Endothelial cell of umbilical vein (primary cell): ENCODE measurements around the gene TMPRSS5. TPM values are rescaled to one million over a fixed set of nuclear protein-coding genes. Genes with fewer than 3 reads are reported as not detected.

Source experiments
- BruUV-seq: library from RNA; stranded (reverse); fragments of 400-500 nt; replicated peaks from 2 replicates; lab custom pipeline; 2021; lab: Mats Ljungman, UMichigan
- CTCF ChIA-PET: fragments of 300-600, 350-600 bp; sonication (Branson Sonifier 250); formaldehyde crosslinking; loops from one replicate; lab custom pipeline; 2021; ENCODE audit warnings: antibody characterized with exemption, inconsistent platforms; lab: Charles Lee
- POLR2A ChIA-PET: fragments of 300-600, 350-600 bp; sonication (Branson Sonifier 250); formaldehyde crosslinking; loops from one replicate; lab custom pipeline; 2021; ENCODE audit warnings: antibody characterized with exemption, inconsistent platforms; lab: Charles Lee
- DNase-seq: peaks from one replicate; pipeline ENCODE4 v3.0.0-alpha.2; 2011; ENCODE audit warnings: low read depth, low spot score
- FAIRE-seq: peaks from 2 replicates; lab custom pipeline; 2011; peaks lifted over from hg19 to GRCh38; lab: Jason Lieb, UNC
- H2AFZ ChIP-seq: 2 replicates; pipeline ENCODE4 v1.6.0; 2012; ENCODE audit warnings: low read depth, low read length, control low read depth, inconsistent platforms
- H3K27ac ChIP-seq: 2 replicates; pipeline ENCODE4 v1.5.1; 2011; ENCODE audit warnings: low read depth, mild to moderate bottlenecking, control low read depth, low read length, moderate library complexity; ENCODE audit not compliant: insufficient read depth
- H3K27me3 ChIP-seq, 2 experiments: 2 replicates each; pipeline versions ENCODE4 v1.6.0 to v1.6.1; 2011; ENCODE audit warnings: low read length in 2 of 2, mixed read lengths in 1 of 2; ENCODE audit not compliant: control insufficient read depth in 2 of 2, insufficient read depth in 2 of 2
- H3K36me3 ChIP-seq, 2 experiments: 2 replicates in 1 of 2; 3 replicates in 1 of 2; pipeline ENCODE4 v1.5.1; 2011; ENCODE audit warnings: low read length in 2 of 2, mild to moderate bottlenecking in 1 of 2, moderate library complexity in 1 of 2; ENCODE audit not compliant: control insufficient read depth in 2 of 2, insufficient read depth in 2 of 2; ENCODE audit errors: extremely low read depth in 1 of 2
- H3K4me1 ChIP-seq: 3 replicates; pipeline ENCODE4 v1.5.1; 2011; ENCODE audit warnings: mild to moderate bottlenecking, low read length; ENCODE audit not compliant: control insufficient read depth, insufficient read depth; ENCODE audit errors: extremely low read depth
- H3K4me2 ChIP-seq: 2 replicates; pipeline ENCODE4 v1.6.1; 2011; ENCODE audit warnings: low read length, control low read depth, mixed read lengths; ENCODE audit not compliant: insufficient read depth
- H3K4me3 ChIP-seq, 3 experiments: fragments of 200-600 bp in 1 of 3; sonication (generic), shearing (Covaris generic) in 1 of 3; replicated peaks in 1 of 3; 2 replicates each; pipeline ENCODE4 v1.5.1; 2011 to 2016; ENCODE audit warnings: control low read depth in 3 of 3, low read length in 3 of 3, mild to moderate bottlenecking in 2 of 3, inconsistent platforms in 1 of 3, low read depth in 1 of 3, moderate library complexity in 1 of 3; ENCODE audit not compliant: insufficient read depth in 1 of 3
- H3K79me2 ChIP-seq: 2 replicates; pipeline ENCODE4 v1.6.0; 2012; ENCODE audit warnings: low read length, inconsistent platforms; ENCODE audit not compliant: control insufficient read depth, insufficient read depth
- H3K9ac ChIP-seq: replicated peaks from 2 replicates; pipeline ENCODE3; 2011; ENCODE audit warnings: low read length, control low read depth; ENCODE audit not compliant: insufficient read depth; ENCODE audit errors: extremely low read depth
- H3K9me1 ChIP-seq: replicated peaks from 3 replicates; pipeline ENCODE4 v1.6.0; 2011; ENCODE audit warnings: mild to moderate bottlenecking, low read length; ENCODE audit not compliant: control insufficient read depth, insufficient read depth; ENCODE audit errors: extremely low read depth
- H3K9me3 ChIP-seq: replicated peaks from 2 replicates; pipeline ENCODE4 v1.5.1; 2012; ENCODE audit warnings: low read length, inconsistent platforms; ENCODE audit not compliant: control insufficient read depth, insufficient read depth
- H4K20me1 ChIP-seq: replicated peaks from 2 replicates; pipeline ENCODE3; 2011; ENCODE audit warnings: mild to moderate bottlenecking, low read length; ENCODE audit not compliant: control insufficient read depth, insufficient read depth; ENCODE audit errors: extremely low read depth
- CTCF ChIP-seq, 2 donors: IDR thresholded peaks; 1 replicate in 1 of 2; 2 replicates in 1 of 2; pipeline ENCODE4 v1.5.1; 2011; ENCODE audit warnings: low read length in 2 of 2, mild to moderate bottlenecking in 2 of 2, moderate library complexity in 2 of 2, control low read depth in 1 of 2, inconsistent platforms in 1 of 2, low read depth in 1 of 2; ENCODE audit not compliant: insufficient read depth in 1 of 2; ENCODE audit errors: extremely low read depth in 1 of 2
- EZH2 ChIP-seq: IDR thresholded peaks from 2 replicates; pipeline ENCODE4 v1.6.1; 2012; ENCODE audit warnings: borderline replicate concordance, low read depth, mild to moderate bottlenecking, moderate library complexity, low read length, inconsistent platforms; ENCODE audit not compliant: severe bottlenecking
- FOS ChIP-seq: IDR thresholded peaks from 2 replicates; pipeline ENCODE4 v1.6.1; 2011; ENCODE audit warnings: mild to moderate bottlenecking, low read length, moderate library complexity, borderline replicate concordance; ENCODE audit not compliant: insufficient read depth
- GATA2 ChIP-seq: IDR thresholded peaks from 2 replicates; pipeline ENCODE4 v1.7.0; 2011; ENCODE audit warnings: low read depth, mild to moderate bottlenecking, moderate library complexity, mixed read lengths, low read length; ENCODE audit not compliant: insufficient read length, insufficient read depth
- MAX ChIP-seq: IDR thresholded peaks from 2 replicates; pipeline ENCODE4 v1.6.1; 2011; ENCODE audit not compliant: insufficient read depth, insufficient read length
- MYC ChIP-seq: IDR thresholded peaks from one replicate; pipeline ENCODE4 v1.6.1; 2011; ENCODE audit warnings: mild to moderate bottlenecking, low read depth, low read length
- POLR2AphosphoS5 ChIP-seq: IDR thresholded peaks from 2 replicates; pipeline ENCODE4 v1.6.1; 2012; ENCODE audit warnings: low read depth, mild to moderate bottlenecking, control low read depth, low read length, moderate library complexity; ENCODE audit not compliant: insufficient read depth
- dilution Hi-C: fragments of 300-500 bp; cut with MboI; formaldehyde crosslinking; loops from one replicate; pipeline ENCODE4 v1.15.0; 2019; ENCODE audit warnings: low sequenced_read_pairs; ENCODE audit not compliant: extremely low pct_ligation_motif_present
- intact Hi-C: fragments of 100-400 bp; cut with micrococcal nuclease; formaldehyde crosslinking; loops from one replicate; pipeline ENCODE4 v1.10.0; 2022
- polyA plus RNA-seq, 4 experiments: library from polyadenylated mRNA; depleted of rRNA in 3 of 4; stranded (reverse) in 3 of 4; unstranded in 1 of 4; fragments of >200 nt; gene quantifications; 2 replicates each; pipeline versions ENCODE4 v1.2.1 to v1.2.3, GENCODE V29; 2011 to 2012; ENCODE audit warnings: missing spikeins in 1 of 4
- total RNA-seq: library from RNA; stranded (reverse); gene quantifications from 2 replicates; pipeline ENCODE4 v1.2.3, GENCODE V29; 2021

The TMPRSS5 gene
- total and polyA plus RNA-seq, 2 donors (not counting 3 experiments of a cell fraction or from before 2014, with no cell fraction given): 0.40 to 0.64 TPM

GRCh38 chr11:113647856-113648255 is 58.3 kb downstream of the TMPRSS5 start:
- Histone ChIP-seq H3K36me3 (no peaks in the 10 kb centered on the region), H2AFZ (no peak overlapping the region), H3K9me1 (no peaks in the 10 kb centered on the region), H3K9ac (no peak overlapping the region), H3K27me3 (no peaks in the 10 kb centered on the region), H4K20me1 (no peaks in the 10 kb centered on the region), H3K9me3 (no peaks in the 10 kb centered on the region), H3K4me2 (no peak overlapping the region), H3K4me3 (no peak overlapping the region), H3K27ac (no peak overlapping the region), H3K79me2 (no peaks in the 10 kb centered on the region), H3K4me1 (no peaks in the 10 kb centered on the region)
- dilution Hi-C loops: no loop called here
- TF ChIP-seq CTCF (IDR thresholded peaks at IDR 0.05; ENCODE audit: extremely low read depth in 1 of 2, insufficient read depth in 1 of 2, low read depth in 1 of 2, low read length in 2 of 2): no peak
- TF ChIP-seq MYC: no peak
- POLR2A ChIA-PET: no interaction called here
- no peak for FAIRE-seq
- intact Hi-C loops: no loop called here
- no TSS peak for BruUV-seq
- DNase-seq: no peak
- CTCF ChIA-PET: no interaction called here

GRCh38 chr11:113647108-113647507 is 59.0 kb downstream of the TMPRSS5 start:
- Histone ChIP-seq H3K36me3 (no peaks in the 10 kb centered on the region), H3K27me3 (no peaks in the 10 kb centered on the region), H3K9ac (no peak overlapping the region), H3K27ac (no peak overlapping the region), H3K4me3 (no peak overlapping the region), H3K79me2 (no peaks in the 10 kb centered on the region), H3K9me1 (no peaks in the 10 kb centered on the region), H3K9me3 (no peaks in the 10 kb centered on the region), H3K4me1 (no peaks in the 10 kb centered on the region), H3K4me2 (no peak overlapping the region), H2AFZ (no peak overlapping the region), H4K20me1 (no peaks in the 10 kb centered on the region)
- POLR2A ChIA-PET: no interaction called here
- FAIRE-seq (no peak), DNase-seq (no peak)
- CTCF ChIA-PET: no interaction called here
- BruUV-seq: no TSS peak
- no peak for TF ChIP-seq EZH2
- TF ChIP-seq POLR2AphosphoS5: no peak
- TF ChIP-seq CTCF (IDR thresholded peaks at IDR 0.05; ENCODE audit: extremely low read depth in 1 of 2, insufficient read depth in 1 of 2, low read depth in 1 of 2, low read length in 2 of 2): no peak
- TF ChIP-seq MAX: no peak
- no peak for TF ChIP-seq FOS
- TF ChIP-seq GATA2: no peak
- intact Hi-C loops: no loop called here
- dilution Hi-C loops: no loop called here
